ENCODE measurements around the gene MMP2. TPM values are rescaled to one million over a fixed set of nuclear protein-coding genes. Genes with fewer than 3 reads are reported as not detected.

MMP2 gene
- total and polyA plus RNA-seq, 8 donors = 17.7 to 206 (median 96.7) TPM

DNA sequence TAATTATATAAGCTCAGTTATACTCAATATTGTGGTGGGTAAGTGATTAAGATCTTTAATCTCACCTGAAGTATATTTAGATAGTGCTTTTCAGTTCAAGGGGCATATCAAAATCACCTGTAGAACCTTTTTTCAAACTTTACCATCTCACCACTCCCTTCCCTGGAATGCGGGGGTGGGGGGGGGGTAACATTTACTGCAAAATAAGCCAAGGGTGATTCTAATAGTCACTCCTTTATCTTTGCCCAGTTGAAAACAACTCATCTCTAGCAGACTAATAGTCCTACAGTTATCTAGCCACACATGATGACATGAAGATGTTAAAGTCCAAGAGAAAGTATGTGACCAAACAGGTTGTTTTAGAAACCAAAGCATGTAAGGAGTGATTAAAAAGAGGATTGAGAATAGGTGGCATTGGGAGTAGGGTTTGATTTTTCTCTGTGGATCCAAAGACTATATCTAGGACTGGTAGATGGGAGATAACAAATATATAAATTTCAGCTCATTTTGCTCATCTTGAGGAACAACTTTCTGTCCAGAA, 51.4 kb downstream of the MMP2 start:
- DNase-seq = no peak
- Histone ChIP-seq H3K9me3 (no peaks in the 10 kb centered on the region), H3K4me3 (no peak overlapping the region), H3K4me1 (no peaks in the 10 kb centered on the region), H3K27me3 (no peaks in the 10 kb centered on the region), H3K36me3 (peaks cover 0 to 18% (median 10%) of the 10 kb centered on the region in 4 donors), H3K27ac (no peak overlapping the region)
- intact Hi-C loops (cut with DNase I; ENCODE audit: low total_unique reads) = no loop called here
- 71 to 92% (median 82%) methylated on average over 1 of the region's 1 CpG for WGBS, 5 donors
- TF ChIP-seq EP300 (IDR thresholded peaks at IDR 0.05) (no peak), POLR2AphosphoS5 (IDR thresholded peaks at IDR 0.05) (no peak), POLR2A (IDR thresholded peaks at IDR 0.05) (no peak)
- TF ChIP-seq, protein P1, sequence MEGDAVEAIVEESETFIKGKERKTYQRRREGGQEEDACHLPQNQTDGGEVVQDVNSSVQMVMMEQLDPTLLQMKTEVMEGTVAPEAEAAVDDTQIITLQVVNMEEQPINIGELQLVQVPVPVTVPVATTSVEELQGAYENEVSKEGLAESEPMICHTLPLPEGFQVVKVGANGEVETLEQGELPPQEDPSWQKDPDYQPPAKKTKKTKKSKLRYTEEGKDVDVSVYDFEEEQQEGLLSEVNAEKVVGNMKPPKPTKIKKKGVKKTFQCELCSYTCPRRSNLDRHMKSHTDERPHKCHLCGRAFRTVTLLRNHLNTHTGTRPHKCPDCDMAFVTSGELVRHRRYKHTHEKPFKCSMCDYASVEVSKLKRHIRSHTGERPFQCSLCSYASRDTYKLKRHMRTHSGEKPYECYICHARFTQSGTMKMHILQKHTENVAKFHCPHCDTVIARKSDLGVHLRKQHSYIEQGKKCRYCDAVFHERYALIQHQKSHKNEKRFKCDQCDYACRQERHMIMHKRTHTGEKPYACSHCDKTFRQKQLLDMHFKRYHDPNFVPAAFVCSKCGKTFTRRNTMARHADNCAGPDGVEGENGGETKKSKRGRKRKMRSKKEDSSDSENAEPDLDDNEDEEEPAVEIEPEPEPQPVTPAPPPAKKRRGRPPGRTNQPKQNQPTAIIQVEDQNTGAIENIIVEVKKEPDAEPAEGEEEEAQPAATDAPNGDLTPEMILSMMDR (IDR thresholded peaks at IDR 0.05) = no peak

DNA sequence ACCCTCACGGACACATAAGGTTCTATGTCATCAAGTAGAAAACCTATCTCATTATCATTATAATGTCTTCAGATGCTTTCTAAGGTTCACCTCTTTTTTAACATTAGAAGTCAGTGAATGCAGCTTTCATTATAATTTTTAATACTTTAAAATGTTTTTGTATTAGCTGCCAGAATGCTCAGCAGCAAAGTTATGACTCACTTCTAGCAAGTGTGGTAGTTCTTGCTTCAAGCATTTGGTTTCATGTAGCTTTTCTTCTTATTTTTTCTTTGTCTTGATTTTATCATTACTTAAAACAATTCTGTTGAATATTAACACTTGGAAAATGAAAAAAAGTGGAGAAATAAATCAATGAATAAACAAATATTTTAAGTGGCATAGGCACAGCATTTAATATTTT, 53.2 kb downstream of the MMP2 start:
- H3K4me3 ChIP-seq = no peak overlapping the region
- TF ChIP-seq POLR2AphosphoS5 (IDR thresholded peaks at IDR 0.05) = no peak
- no peak for TF ChIP-seq EP300 (IDR thresholded peaks at IDR 0.05)
- TF ChIP-seq, protein P1 (IDR thresholded peaks at IDR 0.05) = no peak
- no peak for TF ChIP-seq POLR2A (IDR thresholded peaks at IDR 0.05)
- WGBS, 5 donors = 92 to 98% (median 96%) methylated on average over 1 of the region's 1 CpG

DNA sequence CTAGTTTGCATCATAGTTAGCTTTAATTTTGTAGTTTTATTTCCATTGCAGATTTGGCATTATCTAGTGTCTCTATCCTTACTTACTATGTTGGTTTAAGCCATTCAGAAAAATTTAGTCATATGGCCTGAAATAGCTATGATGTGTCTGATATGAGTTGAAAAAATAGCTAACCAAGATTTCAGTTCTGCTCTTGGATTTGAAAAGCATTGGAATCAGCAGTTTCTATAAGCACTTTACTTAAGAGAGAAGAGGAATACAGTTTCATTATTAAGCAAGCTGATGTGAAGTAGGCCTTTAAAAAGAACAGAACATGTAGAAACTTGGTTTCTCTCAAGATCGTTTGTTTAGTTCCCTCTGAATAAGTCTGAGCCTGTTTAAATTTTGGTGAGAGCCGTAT, 55.8 kb downstream of the MMP2 start:
- no peak overlapping the region for H3K27ac ChIP-seq
- 72 to 82% (median 77%) methylated on average over 2 of the region's 2 CpGs for WGBS, 5 donors

More for the DNA sequence above, 53.2 kb downstream of the MMP2 start:
- intact Hi-C loops (cut with DNase I; ENCODE audit: low total_unique reads) = no loop called here
- Histone ChIP-seq H3K9me3 (no peaks in the 10 kb centered on the region), H3K36me3 (peaks cover 0 to 19% (median 10%) of the 10 kb centered on the region in 4 donors), H3K27me3 (no peaks in the 10 kb centered on the region), H3K27ac (no peak overlapping the region), H3K4me1 (no peaks in the 10 kb centered on the region)
- DNase-seq = no peak

DNA sequence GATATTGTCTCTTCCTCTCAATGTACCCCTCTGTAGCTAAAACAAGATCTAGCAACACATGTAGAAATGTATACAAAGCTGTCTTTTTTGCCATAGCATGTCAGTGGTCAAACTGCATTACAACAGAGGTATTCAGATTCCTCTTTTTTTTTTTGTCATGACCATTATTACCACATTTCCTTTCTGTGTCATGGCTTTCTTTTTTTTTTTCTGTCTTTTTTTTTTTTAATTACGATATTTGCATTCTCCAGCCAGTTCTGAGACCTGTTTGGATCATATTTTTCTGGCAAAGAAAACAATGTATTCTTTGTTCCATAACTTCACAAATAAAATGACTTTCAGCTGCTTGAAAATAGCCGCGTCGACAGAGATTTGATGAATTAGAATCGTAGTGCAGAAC, 60.1 kb downstream of the MMP2 start:
- WGBS, 5 donors = 52 to 64% (median 59%) methylated on average over 5 of the region's 5 CpGs
- Histone ChIP-seq H3K4me3 (no peak overlapping the region), H3K36me3 (peaks cover 0 to 16% (median 6%) of the 10 kb centered on the region in 4 donors), H3K9me3 (no peaks in the 10 kb centered on the region), H3K27me3 (no peaks in the 10 kb centered on the region), H3K4me1 (peaks cover 0 to 8% (median 0%) of the 10 kb centered on the region in 4 donors), H3K27ac (no peak overlapping the region)
- TF ChIP-seq POLR2A (IDR thresholded peaks at IDR 0.05) (no peak), EP300 (IDR thresholded peaks at IDR 0.05) (no peak), POLR2AphosphoS5 (IDR thresholded peaks at IDR 0.05) (no peak)
- TF ChIP-seq, protein P1 (IDR thresholded peaks at IDR 0.05) = no peak
- no peak for DNase-seq
- intact Hi-C loops (cut with DNase I; ENCODE audit: low total_unique reads) = no loop called here

More for the DNA sequence above, 55.8 kb downstream of the MMP2 start:
- Histone ChIP-seq H3K27me3 (no peaks in the 10 kb centered on the region), H3K4me3 (no peak overlapping the region), H3K4me1 (no peaks in the 10 kb centered on the region), H3K9me3 (no peaks in the 10 kb centered on the region), H3K36me3 (peaks cover 0 to 27% (median 15%) of the 10 kb centered on the region in 4 donors)
- intact Hi-C loops (cut with DNase I; ENCODE audit: low total_unique reads) = no loop called here
- no peak for TF ChIP-seq EP300 (IDR thresholded peaks at IDR 0.05)
- no peak for DNase-seq

DNA sequence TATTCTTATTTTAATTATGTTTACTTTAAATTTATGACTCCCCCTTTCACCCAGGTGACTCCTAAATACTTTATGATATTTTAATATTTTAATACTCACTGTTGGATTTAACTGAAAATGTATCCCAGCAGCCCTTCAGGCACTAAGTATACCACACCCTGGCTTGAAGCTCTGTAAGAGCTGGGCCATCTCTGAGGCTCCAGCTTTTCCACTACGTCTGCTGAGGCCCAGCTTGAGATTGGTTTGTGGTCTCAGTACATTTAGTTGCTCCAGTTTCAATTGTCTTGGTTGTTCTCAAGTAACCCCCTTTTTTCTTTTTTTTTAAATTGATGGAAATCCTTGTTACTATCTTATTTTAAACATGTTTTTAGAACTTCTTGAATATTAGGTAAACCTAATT, 60.5 kb downstream of the MMP2 start:
- H3K4me1 ChIP-seq = peaks cover 0 to 8% (median 0%) of the 10 kb centered on the region in 4 donors
- intact Hi-C loops (cut with DNase I; ENCODE audit: low total_unique reads) = no loop called here
- 67 to 86% (median 68%) methylated on average over 1 of the region's 1 CpG for WGBS, 5 donors
- no peak for DNase-seq
- H3K27me3 ChIP-seq = no peaks in the 10 kb centered on the region
- no peak overlapping the region for H3K4me3 ChIP-seq
- TF ChIP-seq EP300 (IDR thresholded peaks at IDR 0.05) (no peak), POLR2A (IDR thresholded peaks at IDR 0.05) (no peak), POLR2AphosphoS5 (IDR thresholded peaks at IDR 0.05) (no peak)
- TF ChIP-seq, protein P1 (IDR thresholded peaks at IDR 0.05) = no peak
- peaks cover 0 to 16% (median 6%) of the 10 kb centered on the region in 4 donors for H3K36me3 ChIP-seq
- no peaks in the 10 kb centered on the region for H3K9me3 ChIP-seq
- H3K27ac ChIP-seq = no peak overlapping the region
